ENCODE results near the gene C2orf92.

Gene C2orf92

GRCh38 chr2:97714084-97714949, 44.8 kb downstream of the C2orf92 start:
- TF ChIP-seq CTCF (IDR thresholded peaks at IDR 0.05; ENCODE audit: borderline replicate concordance, control extremely low read depth, extremely low read depth, insufficient read depth, missing control alignments): no peak
- in situ Hi-C loops (cut with MboI; ENCODE audit: low sequenced_read_pairs, unreplicated experiment): no loop called here
- no peak for DNase-seq (ENCODE audit: low spot score)

- in situ Hi-C loops (cut with MboI; ENCODE audit: low sequenced_read_pairs, unreplicated experiment): no loop called here
- DNase-seq (ENCODE audit: low spot score): no peak
- TF ChIP-seq CTCF (IDR thresholded peaks at IDR 0.05; ENCODE audit: borderline replicate concordance, control extremely low read depth, extremely low read depth, insufficient read depth, missing control alignments): no peak
These were observed 45.6 kb downstream of the C2orf92 start for GRCh38 chr2:97714950-97715652.

- in situ Hi-C loops (cut with MboI; ENCODE audit: low sequenced_read_pairs, unreplicated experiment): no loop called here
- no peak for TF ChIP-seq CTCF (IDR thresholded peaks at IDR 0.05; ENCODE audit: borderline replicate concordance, control extremely low read depth, extremely low read depth, insufficient read depth, missing control alignments)
- DNase-seq (ENCODE audit: low spot score): no peak
These were observed 46.6 kb downstream of the C2orf92 start for GRCh38 chr2:97715951-97716694.

- in situ Hi-C loops (cut with MboI; ENCODE audit: low sequenced_read_pairs, unreplicated experiment): no loop called here
- TF ChIP-seq CTCF (IDR thresholded peaks at IDR 0.05; ENCODE audit: borderline replicate concordance, control extremely low read depth, extremely low read depth, insufficient read depth, missing control alignments): no peak
- no peak for DNase-seq (ENCODE audit: low spot score)
These were observed 47.4 kb downstream of the C2orf92 start for GRCh38 chr2:97716695-97717612.

- no peak for TF ChIP-seq CTCF (IDR thresholded peaks at IDR 0.05; ENCODE audit: borderline replicate concordance, control extremely low read depth, extremely low read depth, insufficient read depth, missing control alignments)
- no peak for DNase-seq (ENCODE audit: low spot score)
- in situ Hi-C loops (cut with MboI; ENCODE audit: low sequenced_read_pairs, unreplicated experiment): no loop called here
These were observed 48.1 kb downstream of the C2orf92 start for GRCh38 chr2:97717613-97717995.
